Ovary (tissue), 3 donors: ENCODE results near the gene GOLGA8S.

Experiments used
- CTCF ChIP-seq, 3 donors: fragments of 450-650 bp in 2 of 3; fragments of 200-600 bp in 1 of 3; IDR thresholded peaks; one replicate each; pipeline versions ENCODE4 v1.5.1 to v1.8.0; 2016 to 2022; ENCODE audit warnings: antibody characterized with exemption in 3 of 3, mild to moderate bottlenecking in 1 of 3
- EP300 ChIP-seq: sonication (generic); formaldehyde crosslinking; IDR thresholded peaks from one replicate; pipeline ENCODE4 v1.6.1; 2017; ENCODE audit warnings: antibody characterized with exemption
- donor health status: DM: no; HTN: no; CAD: no.

GRCh38 chr15:23402140-23402539 lies 47.6 kb downstream of the GOLGA8S start:
- TF ChIP-seq CTCF (IDR thresholded peaks at IDR 0.05) (no peak), EP300 (no peak)
